B cell (primary cell): ENCODE measurements around the gene IMPA2. TPM values are rescaled to one million over a fixed set of nuclear protein-coding genes. Genes with fewer than 3 reads are reported as not detected.

Experiments
- ATAC-seq: fragments of 200-7000 bp; cut with Tn5 transposase; one replicate; pipeline ENCODE4 v1.10.0; 2021; ENCODE audit warnings: low read depth, mild to moderate bottlenecking, moderate number of reproducible peaks, moderate library complexity
- CTCF ChIA-PET: fragments of 350-600 bp; sonication (Branson Sonifier 250); formaldehyde crosslinking; loops from one replicate; lab custom pipeline; 2021; ENCODE audit warnings: antibody characterized with exemption, inconsistent platforms; lab: Charles Lee
- POLR2A ChIA-PET: fragments of 350-600 bp; sonication (Branson Sonifier 250); formaldehyde crosslinking; loops from one replicate; lab custom pipeline; 2021; ENCODE audit warnings: antibody characterized with exemption; lab: Charles Lee
- DNase-seq: peaks from one replicate; pipeline ENCODE4 v3.0.0; 2013
- H2AFZ ChIP-seq: 2 replicates; pipeline ENCODE4 v1.6.1; 2012; ENCODE audit warnings: mild to moderate bottlenecking, low read depth, low read length; ENCODE audit not compliant: insufficient read depth, poor library complexity, severe bottlenecking
- H3K27ac ChIP-seq, 2 donors: 1 replicate in 1 of 2; 2 replicates in 1 of 2; pipeline ENCODE4 v1.5.1; 2012 to 2013; ENCODE audit warnings: low read length in 2 of 2, mild to moderate bottlenecking in 2 of 2, moderate library complexity in 1 of 2
- H3K27me3 ChIP-seq, 4 experiments: fragments of 200-600 bp in 1 of 4; sonication (generic) in 1 of 4; replicated peaks in 1 of 4; 1 replicate in 2 of 4; 2 replicates in 2 of 4; pipeline versions ENCODE4 v1.6.1 to v1.7.0; 2013 to 2016; ENCODE audit warnings: low read length in 3 of 4, mild to moderate bottlenecking in 2 of 4, mixed read lengths in 1 of 4, moderate library complexity in 1 of 4; ENCODE audit not compliant: insufficient read depth in 4 of 4, control insufficient read depth in 3 of 4; ENCODE audit errors: control extremely low read depth in 1 of 4
- H3K36me3 ChIP-seq, 2 experiments: replicated peaks in 1 of 2; 1 replicate in 1 of 2; 2 replicates in 1 of 2; pipeline versions ENCODE4 v1.6.1 to v1.7.1; 2013; ENCODE audit warnings: low read length in 1 of 2; ENCODE audit not compliant: insufficient read depth in 2 of 2, control insufficient read depth in 1 of 2; ENCODE audit errors: control extremely low read depth in 1 of 2, extremely low read depth in 1 of 2
- H3K4me1 ChIP-seq, 2 donors: fragments of 200-600 bp in 1 of 2; sonication (generic) in 1 of 2; 1 replicate in 1 of 2; 2 replicates in 1 of 2; pipeline versions ENCODE4 v1.5.1 to v1.6.1; 2013 to 2017; ENCODE audit warnings: low read length in 2 of 2; ENCODE audit not compliant: control insufficient read depth in 2 of 2, insufficient read depth in 2 of 2
- H3K4me2 ChIP-seq: replicated peaks from 2 replicates; pipeline ENCODE3; 2012; ENCODE audit warnings: mild to moderate bottlenecking, low read depth, low read length; ENCODE audit not compliant: poor library complexity, severe bottlenecking
- H3K4me3 ChIP-seq, 5 experiments: fragments of 200-600 bp in 1 of 5; sonication (generic) in 1 of 5; 1 replicate in 3 of 5; 2 replicates in 2 of 5; pipeline versions ENCODE4 v1.5.1 to v1.7.0; 2011 to 2016; ENCODE audit warnings: low read length in 4 of 5, mild to moderate bottlenecking in 4 of 5, low read depth in 2 of 5, control low read depth in 1 of 5, moderate library complexity in 1 of 5; ENCODE audit not compliant: insufficient read depth in 1 of 5; ENCODE audit errors: control extremely low read depth in 1 of 5, extremely low read depth in 1 of 5
- H3K79me2 ChIP-seq: fragments of 200-600 bp; sonication (generic); one replicate; pipeline ENCODE4 v1.6.0; 2016; ENCODE audit warnings: low read length; ENCODE audit not compliant: control insufficient read depth, insufficient read depth
- H3K9ac ChIP-seq: fragments of 200-600 bp; sonication (generic); 2 replicates; pipeline ENCODE4 v1.6.1; 2017; ENCODE audit warnings: mild to moderate bottlenecking, low read length, moderate library complexity
- H3K9me3 ChIP-seq, 3 donors: one replicate each; pipeline versions ENCODE4 v1.6.1 to v1.7.1; 2013; ENCODE audit warnings: low read length in 2 of 3; ENCODE audit not compliant: control insufficient read depth in 2 of 3, insufficient read depth in 1 of 3; ENCODE audit errors: control extremely low read depth in 1 of 3
- H4K20me1 ChIP-seq: 2 replicates; pipeline ENCODE4 v1.6.0; 2012; ENCODE audit warnings: mild to moderate bottlenecking, low read length; ENCODE audit not compliant: insufficient read depth, control insufficient read depth, poor library complexity, severe bottlenecking
- H3K27ac Mint-ChIP-seq: one replicate; pipeline ENCODE4 v1.8.0; 2021; ENCODE audit warnings: mixed read lengths
- H3K27me3 Mint-ChIP-seq: one replicate; pipeline ENCODE4 v1.8.0; 2021; ENCODE audit warnings: mixed read lengths
- H3K4me1 Mint-ChIP-seq: one replicate; pipeline ENCODE4 v1.8.0; 2021; ENCODE audit warnings: mixed read lengths
- H3K4me3 Mint-ChIP-seq: one replicate; pipeline ENCODE4 v1.8.0; 2021; ENCODE audit warnings: mixed read lengths
- H3K9me3 Mint-ChIP-seq: one replicate; pipeline ENCODE4 v1.8.0; 2022; ENCODE audit warnings: mixed read lengths; ENCODE audit not compliant: insufficient read depth
- CTCF ChIP-seq: fragments of 200-600 bp; IDR thresholded peaks from one replicate; pipeline ENCODE4 v1.8.0; 2022; ENCODE audit warnings: antibody characterized with exemption, mild to moderate bottlenecking
- EZH2 ChIP-seq: IDR thresholded peaks from 2 replicates; pipeline ENCODE4 v1.6.1; 2012; ENCODE audit warnings: borderline replicate concordance, low read depth, mild to moderate bottlenecking, moderate library complexity, low read length; ENCODE audit not compliant: insufficient read depth, poor library complexity, severe bottlenecking
- WGBS: methylation state at CpG from one replicate; pipeline ENCODE4 v1.1.5; 2013; ENCODE audit warnings: missing lambda C conversion rate; ENCODE audit not compliant: insufficient coverage; 5-methylcytosine and 5-hydroxymethylcytosine counted together
- intact Hi-C: fragments of 100-400 bp; cut with micrococcal nuclease; formaldehyde crosslinking; loops from one replicate; pipeline ENCODE4 v1.10.0; 2022
- polyA plus RNA-seq: library from polyadenylated mRNA; depleted of rRNA; stranded (reverse); fragments of >200 nt; gene quantifications from 2 replicates; pipeline ENCODE4 v1.2.3, GENCODE V29; 2012
- total RNA-seq, 2 donors: library from RNA; stranded (reverse); fragments of 120-200 nt in 1 of 2; gene quantifications; 1 replicate in 1 of 2; 2 replicates in 1 of 2; pipeline versions ENCODE4 v1.2.3 to v1.2.4, GENCODE V29; 2013 to 2022

IMPA2 gene
- total and polyA plus RNA-seq, 2 donors (not counting 1 experiment from before 2014, with no cell fraction given): 8.0 to 11.7 TPM

DNA sequence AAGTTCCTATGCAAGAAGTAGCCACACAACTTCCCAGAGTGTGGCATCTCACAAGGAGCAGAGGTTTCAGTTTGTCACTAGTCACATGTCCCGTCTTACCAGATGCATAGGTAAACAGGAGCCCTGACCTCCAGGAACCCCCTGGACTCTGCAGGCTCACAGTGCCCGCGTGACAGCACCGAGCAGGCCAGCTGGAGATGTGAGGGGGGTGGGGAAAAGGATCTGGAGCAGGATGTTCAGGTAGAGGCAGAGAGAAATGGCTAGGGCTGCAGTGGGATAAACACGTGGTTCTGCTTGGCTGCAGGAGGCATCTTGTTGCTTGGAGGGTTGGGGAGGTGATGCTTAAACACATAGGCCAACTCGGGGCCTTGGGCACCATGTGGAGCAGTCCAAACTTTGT lies 54.2 kb downstream of the IMPA2 start:
- Mint-ChIP-seq H3K27me3 (no peaks in the 10 kb centered on the region), H3K4me1 (peaks cover 24% of the 10 kb centered on the region), H3K4me3 (no peak overlapping the region), H3K27ac (no peak overlapping the region), H3K9me3 (no peaks in the 10 kb centered on the region)
- Histone ChIP-seq H3K4me3 (no peak overlapping the region), H4K20me1 (no peaks in the 10 kb centered on the region), H3K4me2 (no peak overlapping the region), H3K4me1 (peaks cover 15 to 20% of the 10 kb centered on the region in 2 donors), H3K27ac (no peak overlapping the region), H3K36me3 (no peaks in the 10 kb centered on the region), H3K27me3 (peaks cover 0 to 10% (median 2%) of the 10 kb centered on the region in 4 experiments), H3K9me3 (peaks cover 0 to 3% (median 0%) of the 10 kb centered on the region in 3 donors), H2AFZ (no peak overlapping the region), H3K79me2 (no peaks in the 10 kb centered on the region), H3K9ac (no peak overlapping the region)
- CTCF ChIA-PET: interaction anchor here (1.5 to 11.5 kb wide), 2 partner anchors 97 to 380 kb away, joined by 3 to 201 read pairs; no protein-coding TSS in a partner anchor
- ATAC-seq (no peak), DNase-seq (no peak)
- POLR2A ChIA-PET: interaction anchor here (1.0 kb wide), 1 partner anchor 126 kb away, joined by 3 read pairs; no protein-coding TSS in a partner anchor
- TF ChIP-seq CTCF (no peak), EZH2 (no peak)
- intact Hi-C loops: loop anchor here (5.0 kb wide), 1 partner anchor 723 kb away; no protein-coding TSS in a partner anchor
- 85% methylated on average over 6 of the region's 6 CpGs for WGBS

- no peak overlapping the region for H3K4me2 ChIP-seq
- WGBS: 78% methylated on average over 7 of the region's 9 CpGs
- ATAC-seq: no peak
- intact Hi-C loops: loop anchor here (5.0 kb wide), 1 partner anchor 724 kb away; no protein-coding TSS in a partner anchor
- H3K4me3 Mint-ChIP-seq: no peak overlapping the region
- peaks cover 0 to 10% (median 2%) of the 10 kb centered on the region in 4 experiments for H3K27me3 ChIP-seq
- no peak overlapping the region for H3K9ac ChIP-seq
- H3K9me3 ChIP-seq: peaks cover 0 to 3% (median 0%) of the 10 kb centered on the region in 3 donors
- peaks cover 15 to 20% of the 10 kb centered on the region in 2 donors for H3K4me1 ChIP-seq
- peaks cover 24% of the 10 kb centered on the region for H3K4me1 Mint-ChIP-seq
- H3K9me3 Mint-ChIP-seq: no peaks in the 10 kb centered on the region
- no peak overlapping the region for H3K4me3 ChIP-seq
- no peaks in the 10 kb centered on the region for H3K36me3 ChIP-seq
- no peak for TF ChIP-seq CTCF
- TF ChIP-seq EZH2: no peak
- no peaks in the 10 kb centered on the region for H3K27me3 Mint-ChIP-seq
- no peak overlapping the region for H3K27ac ChIP-seq
- H3K27ac Mint-ChIP-seq: no peak overlapping the region
- no peak for DNase-seq
- no peak overlapping the region for H2AFZ ChIP-seq
- H3K79me2 ChIP-seq: no peaks in the 10 kb centered on the region
- ChIA-PET CTCF (interaction anchor here (1.5 to 11.5 kb wide), 4 partner anchors 14 to 380 kb away, joined by 3 to 201 read pairs (median 52); no protein-coding TSS in a partner anchor), POLR2A (no interaction called here)
- H4K20me1 ChIP-seq: no peaks in the 10 kb centered on the region
These were observed 55.0 kb downstream of the IMPA2 start for GRCh38 chr18:12036201-12036751.
